ENCODE measurements around the gene ABCA1.
"Not testable (repeated sequence)": the region's sequence is repeated elsewhere in the genome, so short reads cannot be mapped to it uniquely, and the experiment has no call there.

Gene ABCA1

DNA sequence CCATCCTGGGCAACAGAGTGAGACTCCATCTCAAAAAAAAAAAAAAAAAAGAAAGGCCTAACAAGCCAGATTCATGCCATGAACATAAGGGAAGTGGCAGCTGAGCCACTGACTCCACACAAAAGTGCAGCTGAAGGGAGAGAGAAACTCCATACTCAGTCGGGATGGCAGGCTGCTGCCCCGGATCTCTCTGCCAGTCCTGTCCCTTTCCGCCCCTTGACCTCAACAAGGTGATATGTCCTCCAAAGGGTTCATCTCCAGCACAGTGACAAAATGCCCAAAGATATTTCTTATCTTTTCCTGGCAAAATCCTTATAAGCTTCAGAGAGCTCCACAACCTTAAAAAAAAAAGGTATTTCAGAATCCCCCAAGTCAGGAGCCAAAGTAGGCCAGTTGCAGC lies 52.6 kb downstream of the ABCA1 start:
- no peak for DNase-seq (ENCODE audit: low read depth in 2 of 3, low spot score in 1 of 3)

DNA sequence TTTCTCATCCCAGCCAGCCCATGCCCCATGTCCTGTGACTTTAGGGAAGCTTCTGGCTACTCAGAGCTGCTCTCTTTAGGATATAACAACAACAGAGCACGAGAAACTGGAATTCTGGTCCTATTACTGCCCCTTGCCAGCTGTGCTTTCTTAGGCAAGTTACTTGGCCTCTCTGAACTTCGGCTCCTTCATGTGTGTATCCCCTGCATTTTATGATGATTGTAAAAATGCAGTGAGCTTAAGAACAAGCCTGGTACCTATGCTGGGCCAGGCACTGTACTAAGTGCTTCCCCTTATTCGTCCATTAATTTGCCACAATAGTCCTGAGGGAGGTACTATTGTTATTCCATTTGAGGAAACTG lies 54.5 kb downstream of the ABCA1 start:
- no peak for DNase-seq (ENCODE audit: low read depth in 2 of 3, low spot score in 1 of 3)

DNA sequence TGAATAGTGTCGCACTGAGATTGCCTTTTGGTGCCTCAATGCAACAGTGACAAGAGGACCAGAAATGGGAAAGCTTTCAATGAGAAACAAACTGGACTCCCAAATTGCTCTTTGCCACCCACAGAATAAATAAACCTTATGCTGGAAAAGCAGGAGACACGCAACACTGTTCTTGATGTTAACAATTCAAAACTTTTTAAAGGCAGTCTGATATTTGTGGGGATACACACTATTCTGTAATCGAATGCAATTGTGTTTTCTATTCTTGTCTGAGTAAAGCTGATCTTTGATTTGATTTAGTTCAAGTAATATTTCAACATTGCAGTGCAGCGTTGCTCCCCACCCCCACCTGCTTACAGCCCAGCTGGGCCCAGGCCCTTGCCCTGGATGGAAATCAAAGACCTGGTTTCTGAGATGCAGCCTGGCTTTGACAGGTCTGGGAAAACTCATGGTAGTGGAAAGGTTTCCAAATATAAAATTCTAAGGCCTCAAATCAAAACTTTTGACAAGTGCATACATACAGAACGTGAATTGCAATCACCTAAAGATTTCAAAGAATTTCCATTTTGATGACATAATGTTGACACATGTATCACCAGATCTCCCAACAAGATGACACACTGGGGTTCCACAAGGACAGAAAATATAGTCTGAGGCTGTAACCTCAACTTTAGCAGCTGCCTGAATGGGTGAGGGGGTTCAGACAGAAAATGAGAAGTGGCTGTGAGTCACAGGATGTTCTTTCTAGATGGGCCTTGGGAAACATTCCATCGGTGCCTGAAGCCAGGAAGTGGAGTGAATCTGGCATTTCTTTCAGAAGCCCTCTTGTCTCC lies 55.1 kb downstream of the ABCA1 start:
- no peak for DNase-seq (ENCODE audit: low read depth in 2 of 3, low spot score in 1 of 3)

DNA sequence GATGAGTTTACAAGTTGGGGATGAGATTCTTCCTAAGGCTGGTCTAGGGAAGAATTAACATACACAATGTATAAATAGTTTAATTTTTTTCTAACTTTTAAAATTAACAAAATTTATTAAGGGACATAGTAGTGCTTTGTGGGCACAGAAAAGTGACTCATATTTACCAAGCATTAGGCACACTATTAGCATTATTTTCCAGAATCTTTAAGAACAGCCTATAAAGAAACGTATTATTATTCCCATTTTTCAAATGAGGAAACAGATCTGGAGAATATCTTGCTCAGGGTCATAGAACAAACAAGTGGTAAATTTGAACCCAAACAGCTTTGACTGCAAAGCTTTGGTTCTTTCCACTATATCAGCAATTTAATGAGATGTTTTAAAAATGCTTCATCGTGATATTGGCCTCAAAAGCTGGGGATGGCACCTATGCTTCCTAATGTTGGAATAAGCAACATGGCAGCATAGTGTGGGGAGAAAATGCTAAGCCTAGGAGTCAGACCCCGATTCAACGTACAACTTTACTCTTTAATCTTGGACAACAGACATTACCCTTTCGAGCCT lies 55.9 kb downstream of the ABCA1 start:
- no peak for DNase-seq (ENCODE audit: low read depth in 2 of 3, low spot score in 1 of 3)

DNA sequence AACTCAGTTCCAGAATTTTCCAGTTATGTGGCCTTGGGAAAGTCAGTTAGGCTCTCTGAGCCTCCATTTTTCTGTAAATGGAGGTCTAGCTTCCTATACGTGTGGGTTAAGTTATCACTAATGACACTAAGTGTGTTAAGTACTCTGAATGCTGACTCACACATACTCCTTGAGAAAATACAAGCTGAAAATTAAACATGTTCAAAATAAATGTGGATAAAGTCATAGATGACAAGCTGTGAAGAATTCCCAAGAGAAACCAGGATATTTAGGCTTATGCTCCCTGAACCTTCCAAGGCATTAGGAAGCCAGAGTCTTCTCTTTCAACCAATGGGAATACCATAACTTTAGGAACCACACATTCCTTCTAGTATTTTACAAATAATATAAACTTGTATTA lies 58.1 kb downstream of the ABCA1 start:
- DNase-seq (ENCODE audit: low read depth in 2 of 3, low spot score in 1 of 3), result no peak

DNA sequence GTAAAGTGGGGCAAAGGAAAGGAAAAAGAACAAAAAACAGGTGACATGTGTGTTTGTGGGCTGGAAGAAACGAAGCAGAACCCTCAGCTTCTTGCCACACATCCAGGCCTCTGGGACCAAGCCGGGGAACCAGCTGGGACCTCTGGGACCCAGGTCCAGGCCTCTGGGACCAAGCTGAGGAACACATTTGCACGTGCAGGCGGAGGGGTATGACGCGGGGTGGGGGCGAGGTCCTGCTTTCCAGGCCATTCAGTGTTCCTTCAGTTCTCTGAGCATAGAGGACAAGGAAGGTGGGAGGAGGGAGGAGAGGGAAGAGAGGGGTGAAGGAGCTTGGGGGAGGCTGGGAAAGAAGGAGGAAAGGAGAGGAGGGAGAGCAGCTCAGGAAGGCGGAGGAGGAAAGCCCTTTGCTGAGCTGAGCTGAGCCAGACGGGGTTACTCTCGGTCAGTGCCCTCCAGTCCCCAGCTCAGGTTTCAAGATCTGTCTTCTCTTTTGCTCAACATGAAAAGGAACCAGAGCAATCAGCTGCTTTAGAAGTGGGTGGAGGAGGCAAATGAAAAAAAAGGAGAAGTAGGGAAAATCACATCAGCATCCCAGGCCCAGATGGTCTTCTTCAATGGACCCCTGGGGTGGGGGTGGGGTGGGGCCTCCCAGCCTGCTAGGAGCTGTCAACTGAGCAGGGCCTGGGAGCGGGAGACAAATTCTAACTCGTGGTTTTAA lies 59.1 kb downstream of the ABCA1 start:
- DNase-seq (ENCODE audit: low read depth in 2 of 3, low spot score in 1 of 3), result no peak

DNA sequence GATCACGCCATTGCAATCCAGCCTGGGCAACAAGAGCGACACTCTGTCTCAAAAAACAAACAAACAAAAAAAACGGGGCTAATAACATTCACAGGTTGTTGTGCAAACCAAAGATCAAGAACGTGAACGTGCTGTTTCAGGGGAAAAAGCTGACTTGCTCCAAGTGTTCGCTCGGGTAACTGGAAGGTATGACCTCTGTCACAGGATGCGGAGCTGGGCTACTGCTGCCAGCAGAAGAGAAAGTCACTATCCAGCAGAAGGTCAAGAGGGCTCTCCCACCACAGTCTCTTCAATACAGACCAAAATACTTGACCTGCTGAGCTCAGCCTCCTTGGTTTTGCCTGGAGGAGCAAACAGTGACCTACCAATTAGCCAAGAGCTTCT lies 59.7 kb downstream of the ABCA1 start:
- no peak for DNase-seq (ENCODE audit: low read depth in 2 of 3, low spot score in 1 of 3)

DNA sequence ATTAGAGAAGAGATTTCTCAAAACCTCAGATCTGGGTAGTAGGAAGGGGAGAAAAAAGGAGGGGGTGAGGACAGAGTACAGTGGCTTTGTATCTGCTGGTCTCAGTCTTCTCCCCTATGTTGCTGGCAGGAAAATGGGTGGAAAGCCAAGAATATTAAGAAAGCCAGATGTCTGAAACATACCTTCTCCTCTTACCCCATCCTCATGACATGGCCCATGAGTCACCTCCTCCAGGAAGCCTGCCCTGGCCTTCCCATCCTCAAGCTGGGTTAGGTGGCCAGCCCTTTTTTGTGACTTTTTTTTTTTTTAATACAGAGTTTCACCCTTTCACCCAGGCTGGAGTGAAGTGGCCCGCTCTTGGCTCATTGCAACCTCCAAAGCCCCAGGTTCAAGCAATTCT lies 61.8 kb downstream of the ABCA1 start:
- no peak for DNase-seq (ENCODE audit: low read depth in 2 of 3, low spot score in 1 of 3)

DNA sequence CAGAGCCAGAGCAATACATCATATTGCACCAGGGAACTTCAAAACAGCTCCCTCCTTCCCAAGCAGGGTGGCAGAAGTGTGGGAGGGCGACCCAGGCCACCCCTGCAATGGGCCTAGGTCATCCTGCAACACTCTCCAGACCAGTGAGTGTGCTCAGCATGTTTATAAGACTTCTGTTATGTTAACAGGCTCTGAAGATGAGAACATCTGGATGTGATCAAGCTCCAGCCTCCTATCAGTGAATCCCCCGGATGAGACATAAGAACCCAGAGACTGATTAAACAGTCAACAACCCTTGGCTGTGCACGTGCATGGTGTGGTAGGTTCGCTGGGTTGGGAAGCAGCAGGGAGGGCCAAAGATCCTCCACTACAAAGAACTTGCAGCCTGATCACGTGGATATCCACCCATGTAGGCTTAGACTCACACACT lies 63.3 kb downstream of the ABCA1 start:
- no peak for DNase-seq (ENCODE audit: low read depth in 2 of 3, low spot score in 1 of 3)

DNA sequence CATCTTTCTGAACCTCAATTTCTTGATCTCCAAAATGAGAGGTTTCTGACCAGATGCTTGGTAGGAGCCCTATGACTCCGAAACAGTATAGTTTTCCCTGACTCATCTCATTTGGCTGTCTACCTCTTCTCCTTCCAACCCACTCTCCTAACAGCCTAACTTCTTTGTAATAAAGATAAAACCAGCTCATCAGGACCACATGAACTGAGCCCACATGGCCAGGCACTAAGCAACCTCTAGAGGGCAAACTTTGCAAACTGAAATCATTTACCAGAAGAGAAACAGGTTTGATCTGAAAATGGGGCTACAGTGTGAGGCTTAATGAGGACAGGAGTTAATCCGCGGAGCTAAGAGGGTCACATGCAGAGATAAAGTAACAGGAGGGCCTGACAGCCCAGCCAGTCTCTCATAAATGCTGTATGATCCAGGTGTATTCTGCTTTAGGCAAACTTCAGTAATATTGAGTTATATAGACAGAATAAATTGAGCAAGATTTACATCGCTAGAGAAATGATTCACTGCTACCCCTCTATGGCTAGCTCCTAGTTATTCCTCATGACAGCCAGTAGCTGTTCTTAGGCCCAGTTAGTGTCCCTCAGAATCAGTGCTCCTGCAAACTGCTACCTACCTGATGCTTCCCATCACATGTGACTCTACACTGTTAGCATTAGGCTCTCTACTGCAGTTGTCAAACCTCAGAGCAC lies 64.6 kb downstream of the ABCA1 start:
- peak; percentile 12 to 51 (median 19) for DNase-seq (ENCODE audit: low read depth in 2 of 3, low spot score in 1 of 3)

DNA sequence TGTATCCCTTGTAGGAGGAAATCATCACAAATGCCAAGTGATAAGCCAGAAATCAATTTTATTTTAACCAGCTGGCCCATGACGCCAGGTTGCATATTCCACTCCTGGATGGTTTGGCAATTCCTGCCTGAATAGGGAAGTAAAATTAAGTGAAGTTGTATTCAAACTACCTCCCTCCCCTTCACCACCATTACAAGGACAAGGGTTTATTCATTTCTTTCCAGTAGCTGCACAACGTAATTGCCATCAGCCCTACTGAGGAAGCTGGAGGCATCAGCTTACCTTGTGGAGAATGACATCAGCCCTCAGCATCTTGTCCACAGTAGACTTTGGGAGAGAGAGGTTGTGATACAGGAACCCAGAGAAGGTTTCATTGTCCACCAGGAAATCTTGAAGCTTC lies 66.6 kb downstream of the ABCA1 start:
- no peak for DNase-seq (ENCODE audit: low read depth in 2 of 3, low spot score in 1 of 3)

DNA sequence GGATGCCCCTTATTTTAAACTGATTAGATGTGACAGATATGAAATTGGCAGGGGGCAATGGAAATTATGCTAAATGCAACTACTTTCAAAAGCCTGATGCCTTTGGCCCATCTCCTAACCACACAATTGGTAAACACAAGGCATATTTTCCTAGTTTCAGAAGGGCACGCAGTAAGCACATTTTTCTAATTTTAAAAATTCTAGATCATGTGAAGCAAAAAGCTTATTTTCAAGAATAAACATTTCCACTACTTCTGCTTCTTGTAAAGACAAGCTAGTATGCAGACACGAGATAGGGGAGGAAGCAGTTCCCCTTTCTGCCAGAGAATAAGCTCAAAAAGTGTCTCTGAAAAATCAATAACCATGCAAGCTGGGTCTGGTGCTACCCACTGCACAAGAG lies 67.7 kb downstream of the ABCA1 start:
- no peak for DNase-seq (ENCODE audit: low read depth in 2 of 3, low spot score in 1 of 3)

DNA sequence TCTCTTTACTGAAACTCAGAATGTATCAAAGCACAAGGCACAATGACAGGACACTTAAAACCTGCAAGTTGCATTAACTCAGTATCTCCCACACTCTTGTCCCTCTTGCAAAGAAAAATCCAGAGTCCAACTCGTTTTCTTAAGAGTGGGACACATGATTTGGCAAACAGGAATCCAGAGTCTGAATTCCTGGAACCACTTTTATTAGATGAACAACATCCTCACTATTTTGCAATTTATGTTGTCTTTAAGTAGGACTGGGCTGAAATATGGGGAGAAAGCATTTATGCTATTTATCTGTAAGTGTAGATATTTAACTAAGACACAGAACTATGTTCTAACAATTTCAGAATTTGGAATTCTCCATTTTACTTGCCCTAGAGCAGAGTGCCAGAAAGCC lies 69.1 kb downstream of the ABCA1 start:
- no peak for DNase-seq (ENCODE audit: low read depth in 2 of 3, low spot score in 1 of 3)

DNA sequence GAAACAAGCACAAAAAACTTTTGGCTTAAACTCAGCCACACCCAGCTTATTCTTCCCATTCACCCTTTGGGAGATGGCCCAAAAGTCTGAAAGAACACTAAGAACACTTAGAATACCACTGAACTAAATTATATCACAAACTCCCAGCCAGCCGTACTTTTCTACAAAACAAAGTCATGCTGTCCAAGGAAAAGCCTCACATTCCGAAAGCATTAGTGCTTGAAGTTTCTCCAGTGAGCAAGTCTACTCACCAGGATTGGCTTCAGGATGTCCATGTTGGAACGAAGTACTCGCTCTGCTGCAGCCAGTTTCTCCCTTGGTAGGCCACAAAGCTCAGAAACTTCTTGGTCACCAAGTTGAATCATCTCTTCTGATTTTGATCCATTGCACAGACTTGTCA lies 69.7 kb downstream of the ABCA1 start:
- no peak for DNase-seq (ENCODE audit: low read depth in 2 of 3, low spot score in 1 of 3)

DNA sequence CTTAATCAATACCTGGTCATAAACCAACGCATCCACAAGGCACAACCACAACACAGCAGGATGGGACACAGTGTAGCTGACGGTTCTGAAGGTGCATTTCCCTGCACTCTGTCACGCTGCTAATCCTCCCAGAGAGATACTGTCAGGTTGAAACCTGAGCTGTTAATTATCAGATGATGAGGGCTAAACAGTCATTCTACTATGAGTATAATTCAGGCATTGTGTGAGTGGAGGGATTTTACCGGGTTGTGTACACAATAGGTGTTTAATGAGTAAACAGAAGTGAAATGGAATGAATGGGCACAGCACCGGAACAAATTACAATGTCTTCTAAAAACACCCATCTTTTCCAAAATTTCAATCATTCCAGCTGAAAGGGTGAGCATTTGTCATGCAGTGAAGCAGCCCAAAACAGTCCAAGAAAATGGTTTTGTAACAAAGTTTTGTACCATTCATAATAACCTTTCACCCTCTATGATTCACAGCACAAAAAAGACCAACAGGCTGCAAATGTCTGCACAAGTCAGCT lies 71.5 kb downstream of the ABCA1 start:
- no peak for DNase-seq (ENCODE audit: low read depth in 2 of 3, low spot score in 1 of 3)

DNA sequence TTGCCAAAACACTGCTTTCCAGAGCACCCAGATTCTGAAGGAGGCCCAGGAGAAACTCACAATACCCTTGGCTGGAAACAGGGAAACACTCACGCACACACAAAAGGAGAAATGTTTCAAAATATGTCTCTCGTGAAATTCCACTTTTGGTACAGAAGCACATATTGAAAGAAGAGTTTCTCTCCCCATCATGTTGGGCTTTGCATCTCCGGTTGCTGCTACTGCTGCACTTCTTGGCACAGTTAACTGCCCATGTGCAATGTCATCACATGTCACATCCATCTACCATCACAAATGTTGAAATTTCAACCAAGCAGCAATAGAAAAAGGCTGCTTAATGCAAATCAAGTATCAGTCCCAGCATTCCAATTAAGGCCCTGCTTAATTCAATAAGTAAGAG lies 72.1 kb downstream of the ABCA1 start:
- DNase-seq (ENCODE audit: low read depth in 2 of 3, low spot score in 1 of 3), result no peak

DNA sequence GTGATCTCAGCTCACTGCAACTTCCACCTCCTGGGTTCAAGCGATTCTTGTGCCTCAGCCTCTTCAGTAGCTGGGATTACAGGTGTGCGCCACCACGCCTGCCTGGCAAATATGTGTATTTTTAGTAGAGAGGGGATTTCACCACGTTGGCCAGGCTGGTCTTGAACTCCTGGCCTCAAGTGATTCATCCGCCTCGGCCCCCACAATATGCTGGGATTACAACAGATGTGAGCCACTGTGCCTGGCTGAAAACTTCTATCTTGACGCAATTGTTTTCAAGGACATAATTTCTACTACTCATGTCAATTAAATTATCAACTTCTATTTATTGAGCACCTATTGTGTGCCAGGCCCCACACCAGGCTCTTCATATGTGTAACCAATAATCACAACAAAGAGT lies 72.7 kb downstream of the ABCA1 start:
- DNase-seq (ENCODE audit: low read depth in 2 of 3, low spot score in 1 of 3), result not testable (repeated sequence)

DNA sequence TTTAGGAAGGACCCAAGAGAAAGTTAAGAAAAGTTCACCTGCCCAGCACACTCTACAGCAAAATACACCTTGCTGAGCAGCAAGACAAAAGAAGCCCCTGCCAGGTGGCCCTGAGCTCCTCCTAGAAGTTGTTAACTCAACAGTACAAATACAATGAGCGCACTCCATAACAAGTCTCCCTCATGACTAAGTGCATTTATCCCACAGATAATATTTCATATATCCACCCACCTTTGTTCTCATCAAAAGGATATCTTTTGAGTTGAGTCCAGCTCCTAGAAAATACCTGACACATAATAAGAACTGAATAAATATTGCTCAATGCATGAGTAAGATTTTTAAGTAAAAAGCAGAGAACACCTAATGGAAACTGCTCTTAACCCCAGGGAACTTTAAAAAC lies 73.3 kb downstream of the ABCA1 start:
- no peak for DNase-seq (ENCODE audit: low read depth in 2 of 3, low spot score in 1 of 3)

DNA sequence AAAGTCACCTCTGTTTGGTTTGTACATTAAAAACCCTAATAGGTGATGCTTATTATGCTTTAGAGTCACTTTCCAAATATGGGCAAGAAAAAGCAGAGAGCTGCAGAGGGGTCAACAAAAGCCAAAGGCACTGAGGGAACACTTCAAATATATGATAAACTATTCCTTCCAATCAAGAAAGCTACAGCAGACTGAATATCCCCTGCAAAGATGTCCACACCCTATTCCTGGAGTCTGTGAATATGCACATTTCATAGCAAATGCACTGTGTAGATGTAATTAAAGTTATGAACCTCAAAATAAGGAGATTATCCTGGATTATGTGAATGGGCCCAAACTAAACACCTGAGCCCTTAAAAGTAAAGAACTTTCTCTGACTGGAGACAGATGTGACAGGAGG lies 74.3 kb downstream of the ABCA1 start:
- DNase-seq (ENCODE audit: low read depth in 2 of 3, low spot score in 1 of 3), result no peak

DNA sequence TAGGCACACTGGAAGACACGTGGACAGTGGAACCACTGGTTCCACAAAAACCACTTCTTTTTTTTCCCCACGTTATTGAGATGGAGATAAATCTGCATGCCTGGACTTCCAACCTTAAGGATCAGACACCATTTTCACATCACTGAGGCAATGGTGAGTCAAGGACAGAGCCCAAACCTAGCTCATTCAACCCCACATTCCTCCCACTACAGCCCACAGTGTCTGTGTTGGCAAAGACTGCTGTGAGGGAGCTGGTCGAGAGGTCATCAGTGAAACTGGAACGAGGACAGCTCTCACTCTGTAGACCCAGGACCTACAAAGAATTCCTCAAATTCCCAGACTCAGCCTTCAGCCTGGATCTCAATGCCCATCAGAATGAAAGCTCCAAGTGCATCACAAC lies 74.8 kb downstream of the ABCA1 start:
- DNase-seq (ENCODE audit: low read depth in 2 of 3, low spot score in 1 of 3), result no peak

DNA sequence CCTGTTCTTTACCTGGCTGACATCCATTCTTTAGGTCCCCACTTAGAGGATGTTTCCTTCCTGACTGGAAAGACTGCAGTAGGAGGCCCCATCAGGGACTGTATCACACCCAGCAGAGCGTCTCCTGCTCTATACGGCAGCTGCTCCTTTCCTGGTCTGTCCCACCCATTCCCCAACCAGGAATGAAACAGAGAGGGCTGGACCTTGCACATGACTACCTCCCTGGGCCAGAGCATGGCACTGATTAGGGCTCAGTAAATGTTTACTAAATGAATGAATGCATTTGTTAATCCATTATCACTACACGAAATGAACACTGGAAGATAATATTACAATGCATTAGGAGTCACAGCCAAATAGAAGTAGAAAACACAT lies 76.4 kb downstream of the ABCA1 start:
- DNase-seq (ENCODE audit: low read depth in 2 of 3, low spot score in 1 of 3), result no peak

All from stimulated activated CD4-positive, alpha-beta T cell treated with anti-CD3 and anti-CD28 coated beads, Interleukin-12 subunit alpha, Interleukin-12 subunit beta, amount 100 ng/mL, for 48 hours (primary cell).